ENCODE data around the gene HAT1. TPM values are rescaled to one million over a fixed set of nuclear protein-coding genes. Genes with fewer than 3 reads are reported as not detected.

HAT1 gene
- total RNA-seq, 4 donors from 2014 or later, result 24.9 to 40.2 (median 25.6) TPM

GRCh38 chr2:171913517-171913916 lies 8.7 kb upstream of the HAT1 start:
- no peak for DNase-seq (ENCODE audit: low spot score)
- ATAC-seq (ENCODE audit: low FRiP score), result no peak
- TF ChIP-seq, protein P1, sequence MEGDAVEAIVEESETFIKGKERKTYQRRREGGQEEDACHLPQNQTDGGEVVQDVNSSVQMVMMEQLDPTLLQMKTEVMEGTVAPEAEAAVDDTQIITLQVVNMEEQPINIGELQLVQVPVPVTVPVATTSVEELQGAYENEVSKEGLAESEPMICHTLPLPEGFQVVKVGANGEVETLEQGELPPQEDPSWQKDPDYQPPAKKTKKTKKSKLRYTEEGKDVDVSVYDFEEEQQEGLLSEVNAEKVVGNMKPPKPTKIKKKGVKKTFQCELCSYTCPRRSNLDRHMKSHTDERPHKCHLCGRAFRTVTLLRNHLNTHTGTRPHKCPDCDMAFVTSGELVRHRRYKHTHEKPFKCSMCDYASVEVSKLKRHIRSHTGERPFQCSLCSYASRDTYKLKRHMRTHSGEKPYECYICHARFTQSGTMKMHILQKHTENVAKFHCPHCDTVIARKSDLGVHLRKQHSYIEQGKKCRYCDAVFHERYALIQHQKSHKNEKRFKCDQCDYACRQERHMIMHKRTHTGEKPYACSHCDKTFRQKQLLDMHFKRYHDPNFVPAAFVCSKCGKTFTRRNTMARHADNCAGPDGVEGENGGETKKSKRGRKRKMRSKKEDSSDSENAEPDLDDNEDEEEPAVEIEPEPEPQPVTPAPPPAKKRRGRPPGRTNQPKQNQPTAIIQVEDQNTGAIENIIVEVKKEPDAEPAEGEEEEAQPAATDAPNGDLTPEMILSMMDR (IDR thresholded peaks at IDR 0.05), result no peak

DNA sequence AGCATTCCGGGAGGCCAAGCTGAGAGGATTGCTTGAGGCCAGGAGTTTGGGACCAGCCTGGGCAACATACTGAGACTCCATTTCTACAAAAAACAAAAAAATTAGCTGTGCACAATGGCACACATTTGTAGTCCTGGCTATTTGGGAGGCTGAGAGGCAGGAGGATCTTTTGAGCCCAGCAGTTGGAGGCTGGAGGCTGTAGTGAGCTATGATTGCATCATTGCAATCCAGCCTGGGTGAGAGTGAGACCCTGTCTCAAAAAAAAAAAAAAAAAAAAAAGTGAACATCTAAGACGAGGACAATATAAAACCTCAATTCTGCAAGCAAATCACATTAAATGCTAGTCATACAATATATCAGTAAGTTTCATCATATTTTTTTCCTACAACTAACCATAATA lies 2.8 kb upstream of the HAT1 start:
- no peak for DNase-seq (ENCODE audit: low spot score)
- TF ChIP-seq, protein P1 (IDR thresholded peaks at IDR 0.05), result no peak
- ATAC-seq (ENCODE audit: low FRiP score), result no peak

- TF ChIP-seq, protein P1 (IDR thresholded peaks at IDR 0.05), result no peak
- ATAC-seq (ENCODE audit: low FRiP score), result no peak
- no peak for DNase-seq (ENCODE audit: low spot score)
These were observed 361 bp upstream of the HAT1 start for GRCh38 chr2:171921970-171922229.

- no peak for DNase-seq (ENCODE audit: low spot score)
- TF ChIP-seq, protein P1 (IDR thresholded peaks at IDR 0.05), result no peak
- ATAC-seq (ENCODE audit: low FRiP score), result no peak
These were observed 945 bp downstream of the HAT1 start for GRCh38 chr2:171923206-171923605.

- TF ChIP-seq, protein P1 (IDR thresholded peaks at IDR 0.05), result no peak
- DNase-seq (ENCODE audit: low spot score) (no peak), ATAC-seq (ENCODE audit: low FRiP score) (no peak)
These were observed 2.1 kb downstream of the HAT1 start for GRCh38 chr2:171924170-171924942.

DNA sequence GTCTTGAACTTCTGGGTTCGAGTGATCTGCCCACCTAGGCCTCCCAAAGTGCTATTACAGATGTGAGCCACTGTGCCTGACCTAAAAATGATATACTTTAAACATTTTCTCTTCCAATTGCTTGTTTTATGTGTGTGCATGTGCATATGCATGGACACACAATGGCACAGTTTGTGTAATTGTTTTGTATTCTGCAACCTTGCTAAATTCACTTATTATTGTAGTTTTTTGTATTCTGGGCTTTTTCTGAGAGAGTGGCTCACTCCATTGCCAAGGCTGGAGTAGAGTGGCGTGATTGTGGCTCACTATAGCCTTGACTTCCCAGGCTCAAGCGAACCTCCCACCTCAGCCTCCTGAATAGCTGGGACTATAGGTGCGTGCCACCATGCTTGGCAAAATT lies 8.1 kb downstream of the HAT1 start:
- ATAC-seq (ENCODE audit: low FRiP score) (no peak), DNase-seq (ENCODE audit: low spot score) (no peak)
- TF ChIP-seq, protein P1 (IDR thresholded peaks at IDR 0.05), result no peak

DNA sequence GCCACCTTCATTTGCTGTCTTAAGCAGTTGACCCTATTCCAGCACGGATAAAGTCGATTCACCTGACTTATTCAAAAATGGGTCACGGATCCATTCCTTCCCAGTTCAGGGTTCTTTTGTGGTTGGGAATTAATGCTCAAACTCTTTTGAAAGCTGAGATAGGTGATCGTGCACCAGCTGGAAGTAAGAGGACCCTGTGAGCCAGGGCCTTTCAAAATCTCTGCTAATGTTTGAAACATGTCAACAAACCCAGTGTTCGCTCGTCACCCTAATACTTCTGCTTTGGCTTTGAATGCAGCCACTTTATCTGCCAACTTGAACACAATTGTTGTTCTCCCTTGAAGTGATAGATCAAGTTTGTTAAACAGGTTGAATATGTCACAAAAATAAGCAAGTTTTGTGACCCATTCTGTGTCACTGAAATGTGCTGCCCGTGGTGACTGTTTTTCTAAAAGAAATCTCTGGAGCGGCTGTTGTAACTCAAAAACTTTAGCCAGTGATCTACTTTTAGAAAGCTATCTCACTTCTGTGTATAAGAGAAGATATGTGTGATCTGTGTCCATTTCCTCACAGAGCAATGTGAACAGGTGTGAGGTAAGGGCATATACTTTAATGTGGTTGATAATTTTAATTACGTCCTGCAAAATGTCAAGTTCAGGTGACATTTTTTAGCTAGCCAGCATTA lies 16.9 kb downstream of the HAT1 start:
- DNase-seq (ENCODE audit: low spot score) (no peak), ATAC-seq (ENCODE audit: low FRiP score) (no peak)
- TF ChIP-seq, protein P1 (IDR thresholded peaks at IDR 0.05), result no peak
